ENCODE results near the gene HLA-G.

Gene HLA-G

DNA sequence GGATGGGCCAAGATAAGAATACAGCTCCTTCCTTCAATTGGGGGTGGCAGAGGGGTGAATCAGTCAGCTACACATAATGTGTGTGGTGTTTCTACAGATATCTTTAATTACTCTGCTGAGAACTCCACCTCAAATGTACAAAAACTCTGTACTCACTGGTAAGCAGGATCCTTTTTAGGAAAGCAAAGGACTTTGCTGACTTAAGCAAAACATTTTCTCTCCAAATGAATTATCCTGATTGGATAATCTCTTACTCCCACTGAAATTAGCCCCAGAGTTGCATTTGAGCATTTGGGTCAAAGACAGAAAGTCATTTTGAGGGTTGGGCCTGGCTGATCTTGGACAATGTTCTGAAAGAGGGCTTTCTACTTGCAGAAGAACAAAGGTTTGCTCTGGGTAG, 13.4 kb downstream of the HLA-G start:
- Histone ChIP-seq H3K27ac (ENCODE audit: low read depth, low read length, severe bottlenecking) (no peak overlapping the region), H3K4me3 (ENCODE audit: extremely low read depth, insufficient read depth, low read length, poor library complexity, severe bottlenecking) (no peak overlapping the region), H3K36me3 (ENCODE audit: control insufficient read depth, insufficient read depth, low read length) (no peaks in the 10 kb centered on the region), H3K9me3 (ENCODE audit: control insufficient read depth, low read length) (no peaks in the 10 kb centered on the region), H3K4me1 (ENCODE audit: control insufficient read depth, insufficient read depth, low read length, poor library complexity, severe bottlenecking) (no peaks in the 10 kb centered on the region)

GRCh38 chr6:29845405-29846006, 17.9 kb downstream of the HLA-G start:
- no peak overlapping the region for H3K27ac ChIP-seq (ENCODE audit: low read depth, low read length, severe bottlenecking)
- H3K4me1 ChIP-seq (ENCODE audit: control insufficient read depth, insufficient read depth, low read length, poor library complexity, severe bottlenecking), result no peaks in the 10 kb centered on the region
- H3K4me3 ChIP-seq (ENCODE audit: extremely low read depth, insufficient read depth, low read length, poor library complexity, severe bottlenecking), result no peak overlapping the region
- 42 to 50% methylated on average over 2 of the region's 2 CpGs for WGBS, 2 experiments (ENCODE audit: insufficient coverage in 2 of 2)
- no peaks in the 10 kb centered on the region for H3K36me3 ChIP-seq (ENCODE audit: control insufficient read depth, insufficient read depth, low read length)
- no peaks in the 10 kb centered on the region for H3K9me3 ChIP-seq (ENCODE audit: control insufficient read depth, low read length)

DNA sequence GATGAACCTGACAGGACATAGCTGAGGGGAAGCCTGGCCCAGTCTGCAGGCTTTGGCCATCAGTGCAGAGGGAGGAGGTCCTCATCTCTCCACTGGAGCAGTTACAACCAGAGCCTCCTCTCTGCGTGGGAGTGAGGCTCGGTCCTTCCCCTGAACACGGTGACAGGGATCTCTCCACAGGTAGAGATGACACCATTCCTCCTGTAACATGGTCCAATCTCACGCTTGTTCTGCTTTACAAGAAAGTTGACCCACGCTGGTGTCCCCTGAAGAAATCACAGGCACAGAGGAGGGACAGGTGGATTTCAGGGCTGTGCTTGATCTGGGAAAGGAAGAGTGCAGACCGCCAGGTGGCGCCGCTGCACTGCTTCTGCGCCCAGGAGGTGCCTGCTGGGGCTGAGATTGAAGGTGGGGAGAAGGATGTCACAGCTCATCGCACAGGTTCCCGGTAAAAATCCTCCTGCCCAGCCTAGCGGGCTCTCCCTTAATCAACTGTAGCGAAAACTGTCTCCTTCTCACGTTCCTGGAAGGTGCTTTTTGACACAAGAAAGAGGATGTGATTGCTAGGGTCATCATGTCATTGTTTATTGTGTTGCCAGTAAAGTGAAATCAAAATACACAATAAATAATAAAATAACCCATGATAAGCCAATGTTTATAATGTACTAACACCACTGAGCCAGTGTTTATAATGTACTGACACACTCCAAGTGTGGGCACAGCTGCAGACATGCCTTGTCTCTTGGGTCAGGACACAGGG, 20.4 kb downstream of the HLA-G start:
- Histone ChIP-seq H3K36me3 (ENCODE audit: control insufficient read depth, insufficient read depth, low read length) (no peaks in the 10 kb centered on the region), H3K27ac (ENCODE audit: low read depth, low read length, severe bottlenecking) (no peak overlapping the region), H3K9me3 (ENCODE audit: control insufficient read depth, low read length) (no peaks in the 10 kb centered on the region), H3K4me3 (ENCODE audit: extremely low read depth, insufficient read depth, low read length, poor library complexity, severe bottlenecking) (no peak overlapping the region), H3K4me1 (ENCODE audit: control insufficient read depth, insufficient read depth, low read length, poor library complexity, severe bottlenecking) (no peaks in the 10 kb centered on the region)
- 3 to 9% methylated on average over 6 to 12 of the region's 14 CpGs for WGBS, 2 experiments (ENCODE audit: insufficient coverage in 2 of 2)

GRCh38 chr6:29850011-29850553, 22.5 kb downstream of the HLA-G start:
- Histone ChIP-seq H3K27ac (ENCODE audit: low read depth, low read length, severe bottlenecking) (no peak overlapping the region), H3K36me3 (ENCODE audit: control insufficient read depth, insufficient read depth, low read length) (no peaks in the 10 kb centered on the region), H3K4me1 (ENCODE audit: control insufficient read depth, insufficient read depth, low read length, poor library complexity, severe bottlenecking) (no peaks in the 10 kb centered on the region), H3K4me3 (ENCODE audit: extremely low read depth, insufficient read depth, low read length, poor library complexity, severe bottlenecking) (no peak overlapping the region), H3K9me3 (ENCODE audit: control insufficient read depth, low read length) (no peaks in the 10 kb centered on the region)
- WGBS, 2 experiments (ENCODE audit: insufficient coverage in 2 of 2), result 66 to 68% methylated on average over 28 to 34 of the region's 38 CpGs

GRCh38 chr6:29851190-29851589, 23.6 kb downstream of the HLA-G start:
- Histone ChIP-seq H3K4me1 (ENCODE audit: control insufficient read depth, insufficient read depth, low read length, poor library complexity, severe bottlenecking) (no peaks in the 10 kb centered on the region), H3K36me3 (ENCODE audit: control insufficient read depth, insufficient read depth, low read length) (no peaks in the 10 kb centered on the region), H3K27ac (ENCODE audit: low read depth, low read length, severe bottlenecking) (no peak overlapping the region), H3K9me3 (ENCODE audit: control insufficient read depth, low read length) (no peaks in the 10 kb centered on the region), H3K4me3 (ENCODE audit: extremely low read depth, insufficient read depth, low read length, poor library complexity, severe bottlenecking) (no peak overlapping the region)
- WGBS, 2 experiments (ENCODE audit: insufficient coverage in 2 of 2), result 76 to 80% methylated on average over 3 of the region's 3 CpGs

DNA sequence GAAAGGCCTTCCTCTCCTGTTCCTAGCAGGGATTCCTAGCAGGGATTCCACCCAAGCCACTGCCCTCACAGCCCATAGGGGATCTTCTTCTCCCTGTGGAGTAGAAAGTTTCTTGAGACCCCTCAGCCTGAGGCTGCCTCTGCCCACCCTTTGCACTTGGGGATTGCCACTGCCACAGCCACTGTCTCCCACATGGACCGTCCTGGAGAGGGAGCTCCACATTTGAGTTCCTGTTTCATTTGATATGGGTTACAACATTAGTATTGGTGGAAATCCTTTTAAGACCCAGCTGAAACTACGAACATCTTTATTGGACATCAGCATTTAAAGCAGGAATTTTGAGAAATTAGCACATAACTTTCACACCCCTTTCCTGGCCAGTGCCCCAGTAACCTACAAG, 25.6 kb downstream of the HLA-G start:
- H3K27ac ChIP-seq (ENCODE audit: low read depth, low read length, severe bottlenecking), result no peak overlapping the region
- H3K36me3 ChIP-seq (ENCODE audit: control insufficient read depth, insufficient read depth, low read length), result no peaks in the 10 kb centered on the region
- H3K4me3 ChIP-seq (ENCODE audit: extremely low read depth, insufficient read depth, low read length, poor library complexity, severe bottlenecking), result no peak overlapping the region
- no peaks in the 10 kb centered on the region for H3K9me3 ChIP-seq (ENCODE audit: control insufficient read depth, low read length)
- H3K4me1 ChIP-seq (ENCODE audit: control insufficient read depth, insufficient read depth, low read length, poor library complexity, severe bottlenecking), result no peaks in the 10 kb centered on the region
- WGBS, 2 experiments (ENCODE audit: insufficient coverage in 2 of 2), result 40 to 43% methylated on average over 2 of the region's 2 CpGs

DNA sequence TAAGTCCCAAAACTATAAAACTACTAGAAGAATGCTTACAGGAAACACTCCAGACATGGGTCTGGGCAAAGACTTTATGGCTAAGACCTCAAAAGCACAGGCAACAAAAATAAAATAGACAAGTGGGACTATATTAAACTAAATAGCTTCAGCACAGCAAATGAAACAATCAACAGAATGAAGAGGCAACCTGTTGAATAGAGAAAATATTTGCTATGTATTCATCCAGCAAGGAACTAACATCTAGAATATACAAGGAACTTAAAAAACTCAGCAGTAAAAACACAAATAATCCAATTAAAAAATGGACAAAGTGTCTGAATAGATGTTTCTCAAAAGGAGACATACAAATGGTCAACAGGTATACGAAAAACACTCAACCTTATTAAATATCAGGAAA, 30.4 kb downstream of the HLA-G start:
- WGBS, 2 experiments (ENCODE audit: insufficient coverage in 2 of 2), result no CpG with 5 or more reads among the region's 1 CpG
- H3K4me3 ChIP-seq (ENCODE audit: extremely low read depth, insufficient read depth, low read length, poor library complexity, severe bottlenecking), result no peak overlapping the region
- no peaks in the 10 kb centered on the region for H3K9me3 ChIP-seq (ENCODE audit: control insufficient read depth, low read length)
- H3K27ac ChIP-seq (ENCODE audit: low read depth, low read length, severe bottlenecking), result no peak overlapping the region
- H3K4me1 ChIP-seq (ENCODE audit: control insufficient read depth, insufficient read depth, low read length, poor library complexity, severe bottlenecking), result no peaks in the 10 kb centered on the region
- no peaks in the 10 kb centered on the region for H3K36me3 ChIP-seq (ENCODE audit: control insufficient read depth, insufficient read depth, low read length)

- Histone ChIP-seq H3K4me1 (ENCODE audit: control insufficient read depth, insufficient read depth, low read length, poor library complexity, severe bottlenecking) (no peaks in the 10 kb centered on the region), H3K36me3 (ENCODE audit: control insufficient read depth, insufficient read depth, low read length) (no peaks in the 10 kb centered on the region), H3K4me3 (ENCODE audit: extremely low read depth, insufficient read depth, low read length, poor library complexity, severe bottlenecking) (no peak overlapping the region), H3K9me3 (ENCODE audit: control insufficient read depth, low read length) (no peaks in the 10 kb centered on the region), H3K27ac (ENCODE audit: low read depth, low read length, severe bottlenecking) (no peak overlapping the region)
- 85 to 88% methylated on average over 6 of the region's 6 CpGs for WGBS, 2 experiments (ENCODE audit: insufficient coverage in 2 of 2)
These were observed 34.1 kb downstream of the HLA-G start for GRCh38 chr6:29861521-29862255.

DNA sequence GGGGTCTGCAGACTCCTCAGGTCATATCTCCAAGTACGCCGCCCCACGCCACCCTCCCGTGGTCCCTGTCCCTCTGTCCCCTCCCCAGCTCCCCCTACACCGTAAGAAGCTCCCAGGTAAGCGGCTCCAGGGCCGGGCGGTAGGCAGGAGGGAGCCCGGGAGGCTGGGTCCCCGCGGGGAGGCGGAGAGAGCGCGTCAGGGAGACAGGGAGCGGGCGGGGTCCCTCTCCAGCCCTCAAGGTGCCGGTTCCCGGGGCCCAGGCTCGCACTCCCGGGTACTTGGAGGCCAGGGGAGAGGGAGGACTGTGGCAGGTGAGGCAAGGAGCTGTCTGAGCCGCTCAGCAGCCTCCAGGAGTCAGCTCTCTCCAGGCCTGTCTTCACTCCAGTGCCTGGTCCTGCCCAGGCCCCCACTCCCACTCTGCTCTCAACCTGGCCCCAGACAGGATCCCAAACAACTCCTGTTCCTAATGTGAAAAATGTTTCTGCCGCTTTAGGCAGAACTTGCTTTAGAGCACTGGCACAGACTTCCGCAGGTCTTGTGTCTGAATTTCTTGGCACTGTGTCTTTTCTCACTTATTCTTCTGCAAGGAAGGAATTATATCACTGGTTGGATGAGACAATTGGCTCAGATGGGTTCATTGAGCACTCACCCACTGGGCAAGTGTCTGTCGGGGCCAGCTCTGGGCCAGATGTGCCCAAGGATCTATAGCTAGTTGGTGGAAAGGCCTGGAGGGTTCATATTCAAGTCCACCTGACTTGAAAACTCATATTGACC, 36.6 kb downstream of the HLA-G start:
- Histone ChIP-seq H3K27ac (ENCODE audit: low read depth, low read length, severe bottlenecking) (no peak overlapping the region), H3K36me3 (ENCODE audit: control insufficient read depth, insufficient read depth, low read length) (no peaks in the 10 kb centered on the region), H3K4me1 (ENCODE audit: control insufficient read depth, insufficient read depth, low read length, poor library complexity, severe bottlenecking) (no peaks in the 10 kb centered on the region), H3K4me3 (ENCODE audit: extremely low read depth, insufficient read depth, low read length, poor library complexity, severe bottlenecking) (no peak overlapping the region), H3K9me3 (ENCODE audit: control insufficient read depth, low read length) (no peaks in the 10 kb centered on the region)
- WGBS, 2 experiments (ENCODE audit: insufficient coverage in 2 of 2), result 70 to 78% methylated on average over 13 to 14 of the region's 24 CpGs

DNA sequence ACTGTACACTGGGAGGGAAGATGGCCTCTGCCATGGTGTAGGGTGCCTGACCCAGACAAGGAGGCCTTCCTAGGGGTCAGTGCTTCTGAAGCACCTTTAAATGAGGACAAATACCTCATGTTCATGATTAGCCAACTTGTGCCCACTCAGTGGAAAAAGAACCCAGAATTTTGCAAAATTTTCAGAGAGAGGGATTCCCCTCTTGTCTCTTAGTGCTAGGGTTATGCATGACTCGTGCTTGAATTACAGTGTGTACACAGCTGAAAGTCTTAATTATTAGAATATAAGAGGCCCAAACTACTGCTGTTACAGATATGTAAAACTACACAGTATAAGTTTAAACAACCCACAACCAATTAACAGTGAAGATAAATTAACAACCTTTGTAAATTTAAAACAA, 38.0 kb downstream of the HLA-G start:
- no peaks in the 10 kb centered on the region for H3K36me3 ChIP-seq (ENCODE audit: control insufficient read depth, insufficient read depth, low read length)
- H3K4me3 ChIP-seq (ENCODE audit: extremely low read depth, insufficient read depth, low read length, poor library complexity, severe bottlenecking), result no peak overlapping the region
- WGBS, 2 experiments (ENCODE audit: insufficient coverage in 2 of 2), result no CpG with 5 or more reads among the region's 1 CpG

More for the DNA sequence above, 38.0 kb downstream of the HLA-G start:
- H3K27ac ChIP-seq (ENCODE audit: low read depth, low read length, severe bottlenecking), result no peak overlapping the region
- no peaks in the 10 kb centered on the region for H3K9me3 ChIP-seq (ENCODE audit: control insufficient read depth, low read length)
- no peaks in the 10 kb centered on the region for H3K4me1 ChIP-seq (ENCODE audit: control insufficient read depth, insufficient read depth, low read length, poor library complexity, severe bottlenecking)

Measured in mesodermal cell (in vitro differentiated cells).